A549 (cell line): ENCODE results near the gene IGF2R. TPM values are rescaled to one million over a fixed set of nuclear protein-coding genes. Genes with fewer than 3 reads are reported as not detected.

Experiments
- ATAC-seq, 2 experiments: fragments of 200-7000 bp in 1 of 2; fragments of >200 bp in 1 of 2; cut with Nextera tagmentation in 1 of 2; cut with Tn5 transposase in 1 of 2; 3 replicates each; pipeline versions ENCODE4 v1.8.0 to v1.9.1; 2018 to 2020; ENCODE audit warnings: mild to moderate bottlenecking in 1 of 2, moderate library complexity in 1 of 2
- CTCF ChIA-PET: fragments of 300-600 bp; sonication (Branson Sonifier 250); formaldehyde crosslinking; extraction: SDS; loops from one replicate; lab custom pipeline; 2021; ENCODE audit warnings: antibody characterized with exemption, inconsistent platforms; lab: Yijun Ruan, JAX
- POLR2A ChIA-PET: fragments of 350-600 bp; formaldehyde crosslinking; extraction: SDS; loops from one replicate; lab custom pipeline; 2021; ENCODE audit warnings: antibody characterized with exemption, inconsistent platforms; lab: Yijun Ruan, JAX
- DNase-seq, 2 experiments: peaks; one replicate each; pipeline versions ENCODE4 v3.0.0 to v3.0.0-alpha.2; 2011 to 2016; ENCODE audit warnings: low read depth in 1 of 2, low spot score in 1 of 2
- FAIRE-seq: peaks from 2 replicates; lab custom pipeline; 2011; peaks lifted over from hg19 to GRCh38; lab: Jason Lieb, UNC
- H3K27ac ChIP-seq, 2 experiments: fragments of >200 bp; sonication (Bioruptor Twin); formaldehyde crosslinking; 3 replicates each; pipeline ENCODE4 v1.5.1; 2016 to 2017
- H3K4me1 ChIP-seq: fragments of >200 bp; sonication (Bioruptor Twin); formaldehyde crosslinking; 3 replicates; pipeline ENCODE4 v1.6.1; 2016
- H3K4me2 ChIP-seq: fragments of >200 bp; sonication (Bioruptor Twin); formaldehyde crosslinking; 3 replicates; pipeline ENCODE4 v1.6.1; 2016
- H3K4me3 ChIP-seq: fragments of >200 bp; sonication (Bioruptor Twin); formaldehyde crosslinking; 3 replicates; pipeline ENCODE4 v1.5.1; 2016
- H3K9me3 ChIP-seq: fragments of >200 bp; sonication (Bioruptor Twin); formaldehyde crosslinking; 3 replicates; pipeline ENCODE4 v1.6.1; 2016
- BHLHE40 ChIP-seq: IDR thresholded peaks from 2 replicates; pipeline ENCODE4 v1.6.1; 2012; ENCODE audit warnings: low read depth, low read length, inconsistent platforms
- CEBPB ChIP-seq, 2 experiments: fragments of >200 bp in 1 of 2; sonication (Bioruptor Twin) in 1 of 2; formaldehyde crosslinking in 1 of 2; IDR thresholded peaks; 2 replicates each; pipeline ENCODE4 v1.6.1; 2012 to 2016
- EHF ChIP-seq: fragments of 250-450 bp; sonication (Bioruptor Pico); IDR thresholded peaks from 2 replicates; pipeline ENCODE4 v1.5.0; 2020; ENCODE audit warnings: mild to moderate bottlenecking
- EHMT2 ChIP-seq: fragments of 200-600 bp; sonication (generic); IDR thresholded peaks from 2 replicates; pipeline ENCODE4 v1.6.1; 2016; ENCODE audit warnings: antibody characterized with exemption, low read depth, mild to moderate bottlenecking, moderate library complexity
- ELK1 ChIP-seq: fragments of 150-350 bp; IDR thresholded peaks from 2 replicates; pipeline ENCODE4 v1.6.1; 2014; ENCODE audit warnings: low read depth, mild to moderate bottlenecking, low read length
- FOXS1 ChIP-seq: fragments of 250-450 bp; sonication (Bioruptor Pico); IDR thresholded peaks from 2 replicates; pipeline ENCODE4 v1.5.0; 2020; ENCODE audit warnings: mild to moderate bottlenecking, moderate library complexity
- GATA3 ChIP-seq: IDR thresholded peaks from 2 replicates; pipeline ENCODE4 v1.6.1; 2012; ENCODE audit warnings: borderline replicate concordance
- HDAC2 ChIP-seq: fragments of 200-600 bp; sonication (generic); IDR thresholded peaks from 2 replicates; pipeline ENCODE4 v1.6.1; 2016
- HEYL ChIP-seq: fragments of 250-450 bp; sonication (Bioruptor Pico); IDR thresholded peaks from 2 replicates; pipeline ENCODE4 v1.8.0; 2021; ENCODE audit warnings: mild to moderate bottlenecking, moderate library complexity
- JUNB ChIP-seq: fragments of >200 bp; sonication (Bioruptor Twin); formaldehyde crosslinking; IDR thresholded peaks from 2 replicates; pipeline ENCODE4 v1.6.1; 2016
- MAFK ChIP-seq: fragments of 450-650 bp; IDR thresholded peaks from 2 replicates; pipeline ENCODE4 v1.6.1; 2014; ENCODE audit not compliant: partially characterized antibody
- MAX ChIP-seq: IDR thresholded peaks from 2 replicates; pipeline ENCODE4 v1.6.1; 2012
- MYC ChIP-seq: IDR thresholded peaks from 2 replicates; pipeline ENCODE4 v1.6.1; 2012; ENCODE audit warnings: mild to moderate bottlenecking, inconsistent platforms, low read length, improper control_type of control experiment, borderline replicate concordance
- NFE2L2 ChIP-seq: fragments of 150-350 bp; conservative IDR thresholded peaks from 2 replicates; pipeline ENCODE4 v1.6.1; 2014; ENCODE audit warnings: low read length
- NPAS2 ChIP-seq: fragments of 250-450 bp; sonication (Bioruptor Pico); IDR thresholded peaks from 2 replicates; pipeline ENCODE4 v1.8.0; 2022; ENCODE audit warnings: mild to moderate bottlenecking, moderate library complexity, borderline replicate concordance
- PBX3 ChIP-seq: IDR thresholded peaks from 2 replicates; pipeline ENCODE4 v1.6.1; 2012
- PHF8 ChIP-seq: fragments of 200-600 bp; sonication (generic); IDR thresholded peaks from 2 replicates; pipeline ENCODE4 v1.6.1; 2016; ENCODE audit warnings: low read depth, mild to moderate bottlenecking, antibody characterized with exemption, moderate library complexity, borderline replicate concordance
- POLR2AphosphoS2 ChIP-seq: conservative IDR thresholded peaks from 2 replicates; pipeline ENCODE4 v1.6.1; 2012; ENCODE audit warnings: low read length, improper control_type of control experiment, inconsistent platforms
- RARB ChIP-seq: fragments of 250-450 bp; sonication (Bioruptor Pico); IDR thresholded peaks from 2 replicates; pipeline ENCODE4 v1.8.0; 2021; ENCODE audit warnings: mild to moderate bottlenecking, moderate library complexity
- RCOR1 ChIP-seq: fragments of 150-350 bp; IDR thresholded peaks from 2 replicates; pipeline ENCODE4 v1.6.1; 2014; ENCODE audit warnings: antibody characterized with exemption, low read length, low read depth
- SREBF2 ChIP-seq: fragments of 450-650 bp; IDR thresholded peaks from 2 replicates; pipeline ENCODE4 v1.6.1; 2014; ENCODE audit warnings: mild to moderate bottlenecking, moderate library complexity
- TFCP2L1 ChIP-seq: fragments of 250-450 bp; sonication (Bioruptor Pico); IDR thresholded peaks from 2 replicates; pipeline ENCODE4 v1.5.0; 2021; ENCODE audit warnings: mild to moderate bottlenecking
- TP53 ChIP-seq: fragments of 250-450 bp; sonication (Bioruptor Pico); IDR thresholded peaks from 2 replicates; pipeline ENCODE4 v1.5.0; 2021; ENCODE audit warnings: mild to moderate bottlenecking, moderate library complexity
- USF2 ChIP-seq: fragments of 450-650 bp; IDR thresholded peaks from 2 replicates; pipeline ENCODE4 v1.6.1; 2014; ENCODE audit warnings: antibody characterized with exemption
- WGBS: methylation state at CpG from one replicate; pipeline ENCODE4 v1.1.6; 2017; ENCODE audit errors: missing lambda C conversion rate; 5-methylcytosine and 5-hydroxymethylcytosine counted together
- polyA plus RNA-seq, 4 experiments: library from polyadenylated mRNA; depleted of rRNA in 3 of 4; stranded (reverse); fragments of >200 nt; fragmentation: RNase III in 1 of 4; extraction: RNeasy Plus Mini Kit Qiagen cat#74134 plus additional on column Dnase treatment in 1 of 4; gene quantifications; 2 replicates in 3 of 4; 3 replicates in 1 of 4; pipeline ENCODE4 v1.2.3, GENCODE V29; 2011 to 2017

The IGF2R gene
- polyA plus RNA-seq, 2 of the 4 experiments (the other 2 are of a cell fraction): 17.6 to 24.9 TPM

GRCh38 chr6:159985296-159985945 is 16.5 kb downstream of the IGF2R start:
- TF ChIP-seq BHLHE40 (no peak), HEYL (CRISPR knock-in tag) (no peak), JUNB (no peak), MYC (no peak), EHF (no peak), FOXS1 (CRISPR knock-in tag) (no peak), RCOR1 (no peak), CEBPB (IDR thresholded peaks at IDR 0.05) (no peak), MAX (no peak), MAFK (no peak), RARB (no peak), ELK1 (no peak), USF2 (no peak), NPAS2 (CRISPR knock-in tag) (no peak), SREBF2 (no peak), PHF8 (no peak), PBX3 (no peak), TFCP2L1 (CRISPR knock-in tag) (no peak), HDAC2 (no peak), POLR2AphosphoS2 (no peak)
- TF ChIP-seq, all 56 proteins: peak for 0
- CTCF ChIA-PET: no interaction called here
- POLR2A ChIA-PET: no interaction called here
- Histone ChIP-seq H3K9me3 (no peaks in the 10 kb centered on the region), H3K27ac (no peak overlapping the region), H3K4me3 (no peak overlapping the region), H3K4me1 (peaks cover 30% of the 10 kb centered on the region; the same call in 2 of the 3 replicates), H3K4me2 (no peak overlapping the region)
- FAIRE-seq (no peak), ATAC-seq (no peak), DNase-seq (no peak)
- WGBS: 92% methylated on average over 10 of the region's 11 CpGs

GRCh38 chr6:159988983-159989454 is 20.1 kb downstream of the IGF2R start:
- ChIA-PET CTCF (no interaction called here), POLR2A (no interaction called here)
- FAIRE-seq (no peak), ATAC-seq (no peak), DNase-seq (no peak)
- Histone ChIP-seq H3K4me1 (peaks cover 22% of the 10 kb centered on the region; the same call in 2 of the 3 replicates), H3K4me3 (no peak overlapping the region), H3K9me3 (no peaks in the 10 kb centered on the region), H3K27ac (peak overlapping the region; percentile 15 to 75; a peak in 4 of 6 replicates), H3K4me2 (no peak overlapping the region)
- 87% methylated on average over 4 of the region's 7 CpGs for WGBS
- TF ChIP-seq EHMT2 (no peak), PBX3 (no peak), MAFK (peak; percentile 68), NFE2L2 (peak; percentile 84), GATA3 (no peak), TP53 (CRISPR knock-in tag) (no peak)
